Erythroblast (primary cell): Measurements from ENCODE around the gene UGGT1.

Experiments
- GATA1 ChIP-seq: IDR thresholded peaks from 2 replicates; pipeline ENCODE4 v1.6.1; 2011; ENCODE audit warnings: low read depth, mild to moderate bottlenecking, control low read depth, low read length, moderate library complexity
- POLR2A ChIP-seq: IDR thresholded peaks from 2 replicates; pipeline ENCODE4 v1.6.1; 2011; ENCODE audit warnings: mild to moderate bottlenecking, low read length

GRCh38 chr2:128196026-128196425 is 105.0 kb downstream of the UGGT1 start:
- no peak for TF ChIP-seq POLR2A
- no peak for TF ChIP-seq GATA1
